Right ventricle myocardium inferior (tissue), 1 donor: ENCODE results near the gene PPP2CA. TPM values are rescaled to one million over a fixed set of nuclear protein-coding genes. Genes with fewer than 3 reads are reported as not detected.
"Not testable (repeated sequence)": the region's sequence is repeated elsewhere in the genome, so short reads cannot be mapped to it uniquely, and the experiment has no call there.

ENCODE experiments used
- ATAC-seq: fragments of 200-7000 bp; cut with Tn5 transposase; one replicate; pipeline ENCODE4 v1.9.1; 2020; ENCODE audit warnings: mild to moderate bottlenecking, moderate library complexity
- DNase-seq: peaks from one replicate; pipeline ENCODE4 v3.0.0; 2021; ENCODE audit errors: missing footprints
- intact Hi-C: fragments of 100-400 bp; cut with DNase I; formaldehyde crosslinking; loops from one replicate; pipeline ENCODE4 v1.11.0; 2022
- total RNA-seq: library from RNA; stranded (reverse); fragmentation: NEBNext Ultra II Directional; extraction: Animal tissue kit (Norgen Biotek cat#: 25700); gene quantifications from one replicate; pipeline ENCODE4 v1.2.1, GENCODE V29; 2021
- donor health status: DM: no; HTN: yes; CAD: no; lungs with severe emphysema.

The PPP2CA gene
- total RNA-seq, 1 donor from 2014 or later = 149 TPM

- DNase-seq = no peak
- ATAC-seq = no peak
- intact Hi-C loops = no loop called here
Measured at GRCh38 chr5:134247428-134248224, 21.8 kb upstream of the PPP2CA start.

GRCh38 chr5:134246771-134247427, 21.0 kb upstream of the PPP2CA start:
- DNase-seq = peak; percentile 74
- intact Hi-C loops = no loop called here

GRCh38 chr5:134245692-134246091, 19.8 kb upstream of the PPP2CA start:
- DNase-seq (no peak), ATAC-seq (no peak)
- intact Hi-C loops = no loop called here

More at GRCh38 chr5:134246771-134247427, 21.0 kb upstream of the PPP2CA start:
- ATAC-seq = peak; percentile 84

GRCh38 chr5:134245101-134245604, 19.3 kb upstream of the PPP2CA start:
- intact Hi-C loops = no loop called here
- peak; percentile 32 for ATAC-seq

GRCh38 chr5:134242146-134242545, 16.3 kb upstream of the PPP2CA start:
- intact Hi-C loops = no loop called here
- no peak for DNase-seq
- ATAC-seq = peak; percentile 53

More at GRCh38 chr5:134245101-134245604, 19.3 kb upstream of the PPP2CA start:
- no peak for DNase-seq

GRCh38 chr5:134240421-134240962, 14.6 kb upstream of the PPP2CA start:
- DNase-seq (no peak), ATAC-seq (peak; percentile 67)
- intact Hi-C loops = no loop called here

- ATAC-seq (no peak), DNase-seq (no peak)
- intact Hi-C loops = no loop called here
Measured at GRCh38 chr5:134236820-134237219, 10.9 kb upstream of the PPP2CA start.

GRCh38 chr5:134236318-134236717, 10.4 kb upstream of the PPP2CA start:
- intact Hi-C loops = no loop called here
- peak; percentile 64 for ATAC-seq
- no peak for DNase-seq

- ATAC-seq (no peak), DNase-seq (no peak)
- intact Hi-C loops = loop anchor here (5.0 kb wide), 1 partner anchor 51 kb away; the partner anchor contains the start of gene SKP1
Measured at GRCh38 chr5:134228624-134229023, 2.8 kb upstream of the PPP2CA start.

GRCh38 chr5:134227776-134228175, 1.9 kb upstream of the PPP2CA start:
- ATAC-seq (no peak), DNase-seq (no peak)
- intact Hi-C loops = loop anchor here (5.0 kb wide), 1 partner anchor 50 kb away; the partner anchor contains the start of gene SKP1

GRCh38 chr5:134227259-134227658, 1.4 kb upstream of the PPP2CA start:
- DNase-seq = no peak
- intact Hi-C loops = loop anchor here (5.0 kb wide), 1 partner anchor 50 kb away; the partner anchor contains the start of gene SKP1
- no peak for ATAC-seq

- DNase-seq (no peak), ATAC-seq (peak; percentile 14)
- intact Hi-C loops = loop anchor here (5.0 kb wide), 1 partner anchor 49 kb away; the partner anchor contains the start of gene SKP1
Measured at GRCh38 chr5:134226441-134227192, 744 bp upstream of the PPP2CA start.

GRCh38 chr5:134224888-134225779, 739 bp downstream of the PPP2CA start:
- DNase-seq (peak; percentile 82), ATAC-seq (peak; percentile 24)
- intact Hi-C loops = loop anchor here (5.0 kb wide), 1 partner anchor 48 kb away; the partner anchor contains the start of gene SKP1

- intact Hi-C loops = no loop called here
- ATAC-seq (no peak), DNase-seq (no peak)
Measured at GRCh38 chr5:134223406-134224248, 2.2 kb downstream of the PPP2CA start.

GRCh38 chr5:134221690-134222089, 4.2 kb downstream of the PPP2CA start:
- ATAC-seq, DNase-seq, intact Hi-C loops: not testable (repeated sequence)

- no peak for ATAC-seq
- DNase-seq = no peak
- intact Hi-C loops = no loop called here
Measured at GRCh38 chr5:134215757-134216156, 10.1 kb downstream of the PPP2CA start.
